ENCODE results near the gene NEUROD6.

The NEUROD6 gene

GRCh38 chr7:31327071-31327470 is 13.5 kb downstream of the NEUROD6 start:
- no peak for DNase-seq

- DNase-seq: no peak
These were observed 14.1 kb downstream of the NEUROD6 start for GRCh38 chr7:31326416-31326815.

GRCh38 chr7:31323101-31323500 is 17.4 kb downstream of the NEUROD6 start:
- DNase-seq: no peak

- no peak for DNase-seq
These were observed 19.9 kb downstream of the NEUROD6 start for GRCh38 chr7:31320675-31321074.

- no peak for DNase-seq
These were observed 22.2 kb downstream of the NEUROD6 start for GRCh38 chr7:31318313-31318712.

- DNase-seq: no peak
These were observed 23.6 kb downstream of the NEUROD6 start for GRCh38 chr7:31316876-31317275.

- no peak for DNase-seq
These were observed 24.8 kb downstream of the NEUROD6 start for GRCh38 chr7:31315758-31316157.

GRCh38 chr7:31314781-31315180 is 25.7 kb downstream of the NEUROD6 start:
- no peak for DNase-seq

- DNase-seq: no peak
These were observed 27.6 kb downstream of the NEUROD6 start for GRCh38 chr7:31312889-31313288.

GRCh38 chr7:31311552-31311951 is 29.0 kb downstream of the NEUROD6 start:
- DNase-seq: no peak

GRCh38 chr7:31310321-31310935 is 30.1 kb downstream of the NEUROD6 start:
- no peak for DNase-seq

GRCh38 chr7:31309407-31309806 is 31.1 kb downstream of the NEUROD6 start:
- DNase-seq: no peak

- no peak for DNase-seq
These were observed 31.9 kb downstream of the NEUROD6 start for GRCh38 chr7:31308652-31309051.

GRCh38 chr7:31307972-31308371 is 32.6 kb downstream of the NEUROD6 start:
- no peak for DNase-seq

- no peak for DNase-seq
These were observed 35.3 kb downstream of the NEUROD6 start for GRCh38 chr7:31305260-31305659.

GRCh38 chr7:31304446-31304845 is 36.1 kb downstream of the NEUROD6 start:
- DNase-seq: no peak

GRCh38 chr7:31302356-31302755 is 38.2 kb downstream of the NEUROD6 start:
- no peak for DNase-seq

- DNase-seq: no peak
These were observed 41.2 kb downstream of the NEUROD6 start for GRCh38 chr7:31299336-31299735.

- no peak for DNase-seq
These were observed 49.9 kb downstream of the NEUROD6 start for GRCh38 chr7:31290601-31291000.
